ENCODE results near the gene CEP72.

CEP72 gene

DNA sequence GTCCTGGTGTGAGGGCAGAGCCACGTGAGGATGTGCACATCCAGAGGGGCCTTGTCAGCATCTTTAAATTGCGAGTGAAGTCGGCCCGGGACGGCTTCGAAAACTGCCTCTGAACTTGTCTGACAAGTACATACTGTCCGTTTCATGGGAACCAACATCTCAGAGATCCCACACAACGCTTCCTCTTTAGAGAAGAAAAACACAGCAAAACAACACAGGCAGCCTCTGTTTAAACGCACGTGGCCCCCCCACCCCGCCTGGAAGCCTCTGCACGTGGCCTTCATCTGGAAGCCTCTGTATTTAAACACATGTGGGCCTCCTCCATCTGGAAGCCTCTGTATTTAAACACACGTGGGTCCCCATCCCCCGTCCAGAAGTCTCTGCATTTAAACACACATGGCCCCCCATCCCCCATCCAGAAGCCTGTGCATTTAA, 29.2 kb downstream of the CEP72 start:
- no peak for TF ChIP-seq EZH2 (IDR thresholded peaks at IDR 0.05; ENCODE audit: borderline replicate concordance, low read length)
- TF ChIP-seq, protein P1, sequence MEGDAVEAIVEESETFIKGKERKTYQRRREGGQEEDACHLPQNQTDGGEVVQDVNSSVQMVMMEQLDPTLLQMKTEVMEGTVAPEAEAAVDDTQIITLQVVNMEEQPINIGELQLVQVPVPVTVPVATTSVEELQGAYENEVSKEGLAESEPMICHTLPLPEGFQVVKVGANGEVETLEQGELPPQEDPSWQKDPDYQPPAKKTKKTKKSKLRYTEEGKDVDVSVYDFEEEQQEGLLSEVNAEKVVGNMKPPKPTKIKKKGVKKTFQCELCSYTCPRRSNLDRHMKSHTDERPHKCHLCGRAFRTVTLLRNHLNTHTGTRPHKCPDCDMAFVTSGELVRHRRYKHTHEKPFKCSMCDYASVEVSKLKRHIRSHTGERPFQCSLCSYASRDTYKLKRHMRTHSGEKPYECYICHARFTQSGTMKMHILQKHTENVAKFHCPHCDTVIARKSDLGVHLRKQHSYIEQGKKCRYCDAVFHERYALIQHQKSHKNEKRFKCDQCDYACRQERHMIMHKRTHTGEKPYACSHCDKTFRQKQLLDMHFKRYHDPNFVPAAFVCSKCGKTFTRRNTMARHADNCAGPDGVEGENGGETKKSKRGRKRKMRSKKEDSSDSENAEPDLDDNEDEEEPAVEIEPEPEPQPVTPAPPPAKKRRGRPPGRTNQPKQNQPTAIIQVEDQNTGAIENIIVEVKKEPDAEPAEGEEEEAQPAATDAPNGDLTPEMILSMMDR (IDR thresholded peaks at IDR 0.05; ENCODE audit: low read length), result no peak
- Histone ChIP-seq H4K20me1 (ENCODE audit: insufficient read depth, low read length) (no peaks in the 10 kb centered on the region), H3K4me2 (ENCODE audit: low read length) (no peak overlapping the region), H3K27ac (ENCODE audit: low read depth, low read length, poor library complexity, severe bottlenecking) (no peak overlapping the region), H3F3A (ENCODE audit: insufficient read depth, low read length) (no peaks in the 10 kb centered on the region), H3K9ac (ENCODE audit: low read length) (no peak overlapping the region), H3K9me2 (ENCODE audit: low read depth, low read length) (no peaks in the 10 kb centered on the region), H3K4me1 (ENCODE audit: insufficient read depth, low read length, severe bottlenecking) (peaks cover 19% of the 10 kb centered on the region), H3K36me3 (ENCODE audit: insufficient read depth, low read length) (peaks cover 67% of the 10 kb centered on the region), H3K9me3 (ENCODE audit: low read length) (no peaks in the 10 kb centered on the region), H2AFZ (ENCODE audit: low read length) (no peak overlapping the region), H3K27me3 (ENCODE audit: insufficient read depth, low read length) (no peaks in the 10 kb centered on the region), H3K4me3 (ENCODE audit: low read depth, low read length, poor library complexity, severe bottlenecking) (no peak overlapping the region), H3K79me2 (ENCODE audit: insufficient read depth, low read length) (no peaks in the 10 kb centered on the region)

DNA sequence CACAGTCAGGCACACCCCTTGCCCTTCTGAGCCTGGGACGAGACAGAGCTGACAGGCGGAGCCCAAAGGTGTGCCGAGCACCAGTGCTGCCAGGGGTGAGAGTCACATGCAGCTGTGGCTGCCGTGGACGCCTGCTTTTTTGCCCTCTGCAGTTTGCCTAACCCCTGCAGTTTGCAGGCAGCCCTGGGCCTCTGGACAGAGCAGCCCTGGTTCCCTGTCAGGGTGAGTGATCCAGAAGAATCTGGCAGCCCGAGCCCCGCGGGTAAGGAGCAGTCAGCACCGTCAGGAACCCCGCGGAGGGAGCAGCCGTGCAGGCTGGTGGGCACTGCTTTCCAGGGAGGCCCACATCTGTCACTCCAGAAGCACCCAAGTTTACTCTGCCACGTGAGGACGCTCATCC, 30.3 kb downstream of the CEP72 start:
- Histone ChIP-seq H3K4me2 (ENCODE audit: low read length) (no peak overlapping the region), H3K27ac (ENCODE audit: low read depth, low read length, poor library complexity, severe bottlenecking) (no peak overlapping the region), H3K36me3 (ENCODE audit: insufficient read depth, low read length) (peaks cover 70% of the 10 kb centered on the region), H3K4me3 (ENCODE audit: low read depth, low read length, poor library complexity, severe bottlenecking) (no peak overlapping the region), H2AFZ (ENCODE audit: low read length) (no peak overlapping the region), H4K20me1 (ENCODE audit: insufficient read depth, low read length) (no peaks in the 10 kb centered on the region), H3K79me2 (ENCODE audit: insufficient read depth, low read length) (no peaks in the 10 kb centered on the region), H3K9me3 (ENCODE audit: low read length) (no peaks in the 10 kb centered on the region), H3K4me1 (ENCODE audit: insufficient read depth, low read length, severe bottlenecking) (peaks cover 19% of the 10 kb centered on the region), H3F3A (ENCODE audit: insufficient read depth, low read length) (no peaks in the 10 kb centered on the region), H3K9ac (ENCODE audit: low read length) (no peak overlapping the region), H3K9me2 (ENCODE audit: low read depth, low read length) (no peaks in the 10 kb centered on the region), H3K27me3 (ENCODE audit: insufficient read depth, low read length) (no peaks in the 10 kb centered on the region)
- TF ChIP-seq EZH2 (IDR thresholded peaks at IDR 0.05; ENCODE audit: borderline replicate concordance, low read length), result no peak
- TF ChIP-seq, protein P1 (IDR thresholded peaks at IDR 0.05; ENCODE audit: low read length), result no peak

DNA sequence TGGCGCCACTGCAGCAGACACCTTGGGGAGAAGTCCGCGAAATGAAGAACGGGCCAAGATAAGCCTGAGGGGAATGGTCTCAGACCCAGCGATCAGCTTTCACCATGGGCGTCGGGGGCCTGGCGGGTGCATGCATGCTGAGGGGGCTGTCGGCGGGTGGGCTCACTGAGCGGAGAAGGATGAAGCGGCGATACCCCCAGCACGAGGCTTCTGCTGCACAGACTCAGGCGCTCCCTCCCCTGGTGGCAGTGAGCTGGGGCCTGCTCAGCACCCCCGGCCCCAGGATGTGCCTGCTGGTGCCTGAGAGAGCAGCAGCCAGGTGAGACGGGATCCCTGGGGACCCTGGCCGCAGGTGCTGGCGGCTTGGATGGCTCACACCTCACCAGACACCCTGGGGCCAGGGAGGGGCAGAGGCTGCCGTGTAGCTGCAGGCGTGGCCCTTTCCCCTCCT, 31.2 kb downstream of the CEP72 start:
- H3K4me1 ChIP-seq (ENCODE audit: insufficient read depth, low read length, severe bottlenecking), result peaks cover 19% of the 10 kb centered on the region
- peaks cover 70% of the 10 kb centered on the region for H3K36me3 ChIP-seq (ENCODE audit: insufficient read depth, low read length)
- no peak overlapping the region for H2AFZ ChIP-seq (ENCODE audit: low read length)
- H3K9me2 ChIP-seq (ENCODE audit: low read depth, low read length), result no peaks in the 10 kb centered on the region
- H3F3A ChIP-seq (ENCODE audit: insufficient read depth, low read length), result no peaks in the 10 kb centered on the region
- H3K9ac ChIP-seq (ENCODE audit: low read length), result no peak overlapping the region; the same call in 1 of the 2 replicates
- TF ChIP-seq, protein P1 (IDR thresholded peaks at IDR 0.05; ENCODE audit: low read length), result peak; percentile 51
- no peak for TF ChIP-seq EZH2 (IDR thresholded peaks at IDR 0.05; ENCODE audit: borderline replicate concordance, low read length)
- no peaks in the 10 kb centered on the region for H3K27me3 ChIP-seq (ENCODE audit: insufficient read depth, low read length)
- peak overlapping the region; percentile 16 for H3K4me3 ChIP-seq (ENCODE audit: low read depth, low read length, poor library complexity, severe bottlenecking)
- H3K4me2 ChIP-seq (ENCODE audit: low read length), result peak overlapping the region; percentile 49
- H3K9me3 ChIP-seq (ENCODE audit: low read length), result no peaks in the 10 kb centered on the region
- H4K20me1 ChIP-seq (ENCODE audit: insufficient read depth, low read length), result no peaks in the 10 kb centered on the region
- peak overlapping the region; percentile 53 for H3K27ac ChIP-seq (ENCODE audit: low read depth, low read length, poor library complexity, severe bottlenecking)
- H3K79me2 ChIP-seq (ENCODE audit: insufficient read depth, low read length), result no peaks in the 10 kb centered on the region
